ENCODE measurements around the gene CD163L1.

- TF ChIP-seq POLR2A (IDR thresholded peaks at IDR 0.05) (no peak), CTCF (IDR thresholded peaks at IDR 0.05) (no peak)
These were observed 74.7 kb downstream of the CD163L1 start for GRCh38 chr12:7369274-7369729.

All from body of pancreas (tissue), 4 donors.